GM19372 (cell line): Measurements from ENCODE around the gene RPN2.

Source experiments
- ATAC-seq: cut with Tn5 transposase; IDR thresholded peaks from one replicate; pipeline ENCODE4 v1.9.1; 2021; ENCODE audit warnings: mild to moderate bottlenecking, low read depth, moderate library complexity; ENCODE audit not compliant: unreplicated experiment

The RPN2 gene

DNA sequence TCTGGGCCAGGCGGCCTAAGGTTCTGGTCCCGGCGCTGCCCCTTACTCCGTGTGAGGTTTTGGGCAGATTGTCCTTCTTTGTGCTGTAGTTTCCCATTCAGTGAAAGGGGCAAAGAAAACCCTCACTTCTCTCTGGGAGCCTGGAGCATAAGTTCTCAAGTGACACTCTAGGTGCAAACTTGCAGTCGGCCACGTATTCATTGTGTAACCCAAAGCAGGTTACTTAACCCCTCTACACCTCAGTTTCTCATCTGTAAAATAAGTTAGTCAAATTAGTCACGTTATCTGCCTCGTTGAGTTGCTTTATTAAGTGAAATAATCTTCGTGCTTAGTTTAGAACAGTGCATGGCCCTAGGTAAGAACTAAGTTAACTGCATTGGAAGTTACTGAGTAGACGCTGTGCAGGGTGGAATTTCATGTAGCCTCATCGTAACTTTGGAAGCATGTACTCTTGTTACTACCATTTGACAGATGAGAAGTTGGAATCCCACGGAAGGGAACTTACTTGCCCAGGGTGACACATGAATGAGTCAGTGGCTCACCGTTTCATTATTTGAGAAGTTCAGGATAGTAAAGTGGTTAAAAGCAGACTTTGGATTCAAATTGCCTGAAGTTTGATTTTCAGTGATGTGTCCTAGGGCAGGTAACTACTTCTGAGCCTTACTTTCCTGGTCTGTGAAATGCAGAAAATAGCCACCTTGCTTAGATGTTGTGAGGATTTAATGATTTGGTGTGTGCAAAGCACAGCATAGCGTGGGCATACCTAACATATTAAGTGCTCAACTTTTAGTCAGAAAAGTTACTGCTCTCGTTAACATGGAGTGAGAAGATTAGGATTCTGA lies 774 bp downstream of the RPN2 start:
- ATAC-seq: no peak

DNA sequence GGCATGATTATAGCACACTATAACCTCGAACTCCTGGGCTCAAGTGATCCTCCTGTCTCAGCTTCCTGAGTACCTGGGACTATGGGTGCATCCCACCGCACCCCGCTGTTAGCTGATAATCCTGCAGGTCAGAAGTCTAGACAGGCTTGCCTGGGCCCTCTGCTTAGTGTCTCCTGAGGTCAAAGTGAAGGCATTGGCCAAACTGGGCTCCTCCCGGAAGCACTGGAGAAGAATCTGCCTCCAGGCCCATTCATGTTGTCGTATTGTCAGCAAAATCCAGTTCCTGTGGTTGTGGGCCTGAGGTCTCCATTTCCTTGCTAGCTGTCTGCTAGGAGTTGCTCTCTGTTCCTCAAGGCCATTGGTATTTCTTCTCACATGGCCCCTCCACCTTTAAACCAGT lies 6.6 kb downstream of the RPN2 start:
- ATAC-seq: no peak

DNA sequence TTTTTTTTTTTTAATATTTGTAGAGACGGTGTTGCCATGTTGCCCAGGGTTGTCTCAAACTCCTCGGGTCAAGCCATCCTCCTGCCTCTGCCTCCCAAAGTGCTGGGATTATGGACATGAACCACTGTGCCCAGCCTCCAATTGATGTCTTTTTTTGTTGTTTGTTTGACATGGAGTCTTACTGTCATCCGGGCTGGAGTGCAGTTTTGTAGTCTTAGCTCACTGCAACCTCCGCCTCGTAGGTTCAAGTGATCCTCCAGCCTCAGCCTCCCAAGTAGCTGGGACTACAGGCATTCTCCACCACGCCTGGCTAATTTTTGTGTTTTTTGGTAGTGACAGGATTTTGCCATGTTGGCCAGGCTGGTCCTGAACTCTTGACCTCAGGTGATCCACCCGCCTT lies 9.7 kb downstream of the RPN2 start:
- ATAC-seq: no peak

GRCh38 chr20:37189416-37190016 lies 10.4 kb downstream of the RPN2 start:
- ATAC-seq: no peak

- ATAC-seq: no peak
These were observed 11.4 kb downstream of the RPN2 start for GRCh38 chr20:37190354-37191112.

- no peak for ATAC-seq
These were observed 13.2 kb downstream of the RPN2 start for GRCh38 chr20:37192137-37192854.

GRCh38 chr20:37193226-37193625 lies 14.1 kb downstream of the RPN2 start:
- ATAC-seq: no peak

DNA sequence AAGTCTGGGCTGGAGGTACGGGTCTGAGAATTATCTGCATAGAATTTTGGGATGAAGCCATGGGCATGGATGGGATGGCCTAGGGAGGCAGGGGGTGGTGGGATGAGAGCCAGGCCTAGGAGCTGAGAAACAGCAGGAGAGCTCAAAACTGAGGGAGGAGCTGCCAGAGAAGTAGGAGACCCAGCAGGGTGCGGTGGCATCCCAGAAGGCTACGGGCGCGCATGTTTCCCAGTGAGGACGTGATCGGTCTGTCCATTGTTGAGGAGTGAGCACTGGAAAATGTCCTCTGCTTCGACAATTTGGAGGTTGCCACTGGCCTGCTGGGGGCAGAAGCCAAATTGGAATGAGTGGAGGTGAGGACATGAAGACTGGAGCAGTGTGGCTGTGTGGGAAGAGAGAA lies 14.7 kb downstream of the RPN2 start:
- no peak for ATAC-seq

GRCh38 chr20:37194621-37195417 lies 15.7 kb downstream of the RPN2 start:
- ATAC-seq: no peak

DNA sequence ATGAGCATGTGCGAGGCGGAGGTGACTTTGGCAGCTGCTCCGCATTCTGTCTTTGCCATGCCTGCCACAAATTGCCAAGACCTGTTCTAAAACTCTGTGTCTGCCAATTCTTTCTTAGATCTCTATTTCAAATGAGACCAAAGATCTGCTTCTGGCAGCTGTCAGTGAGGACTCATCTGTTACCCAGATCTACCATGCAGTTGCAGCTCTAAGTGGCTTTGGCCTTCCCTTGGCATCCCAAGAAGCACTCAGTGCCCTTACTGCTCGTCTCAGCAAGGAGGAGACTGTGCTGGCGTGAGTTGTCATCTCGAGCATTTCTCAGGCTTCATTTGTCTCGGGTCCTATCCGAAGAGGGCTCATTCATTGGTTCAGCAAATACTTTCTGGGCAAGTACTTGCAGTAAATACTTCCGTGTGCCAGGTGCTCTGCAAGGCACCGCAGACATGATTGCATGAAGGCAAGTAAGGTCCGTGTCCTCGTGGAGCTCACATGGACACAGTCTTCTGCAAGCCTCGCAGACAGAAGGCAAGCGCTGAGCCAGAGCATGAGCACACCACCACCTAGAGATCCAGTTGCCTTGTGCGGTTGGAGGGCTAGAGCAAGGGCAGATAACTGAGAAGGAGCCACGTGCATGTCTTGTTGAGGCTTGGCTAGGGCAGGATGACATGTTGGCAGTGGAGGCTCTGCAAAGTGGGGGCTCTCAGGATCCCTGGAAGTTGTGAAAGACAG lies 20.0 kb downstream of the RPN2 start:
- no peak for ATAC-seq

GRCh38 chr20:37200376-37200775 lies 21.2 kb downstream of the RPN2 start:
- ATAC-seq: no peak

DNA sequence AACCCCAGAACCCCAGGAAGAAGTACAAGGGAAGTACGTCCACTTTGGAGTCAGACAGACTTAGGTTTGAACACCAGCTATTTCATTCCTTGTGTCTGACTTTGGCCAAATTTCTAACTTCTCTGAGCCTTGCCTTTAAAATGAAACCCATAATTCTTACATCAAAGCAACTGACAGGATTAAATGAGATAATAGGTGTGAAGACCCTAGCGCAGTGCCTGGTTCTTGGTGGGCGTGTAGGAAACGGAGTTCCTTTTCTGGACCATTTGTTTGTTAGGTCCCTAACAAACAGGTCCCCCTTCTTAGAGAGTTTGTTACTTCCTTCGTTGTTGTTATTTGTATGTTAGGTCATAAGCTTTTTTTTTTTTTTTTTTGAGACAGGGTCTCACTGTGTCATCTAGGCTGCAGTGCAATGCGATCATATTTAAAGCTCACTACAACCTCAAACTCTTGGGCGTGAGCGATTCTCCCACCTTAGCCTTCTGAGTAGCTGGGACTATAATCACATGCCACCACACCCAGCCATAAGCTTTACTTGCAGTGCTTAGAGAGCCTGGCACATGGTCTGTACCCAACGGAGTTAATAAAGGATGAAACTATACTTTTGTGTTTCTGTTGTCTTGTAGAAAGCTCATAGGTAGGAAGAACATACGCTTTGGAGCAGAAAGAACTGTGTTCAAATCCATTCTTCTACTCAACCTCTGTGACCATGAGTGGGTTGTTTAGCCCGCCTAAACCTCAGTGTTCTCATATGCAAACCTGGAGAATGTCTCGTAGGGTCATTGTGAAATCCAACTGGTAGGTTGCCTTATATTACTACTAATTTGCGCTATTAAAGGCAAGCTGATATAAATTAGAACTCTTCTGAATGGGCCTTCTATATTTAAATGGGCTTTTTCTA lies 22.0 kb downstream of the RPN2 start:
- no peak for ATAC-seq

DNA sequence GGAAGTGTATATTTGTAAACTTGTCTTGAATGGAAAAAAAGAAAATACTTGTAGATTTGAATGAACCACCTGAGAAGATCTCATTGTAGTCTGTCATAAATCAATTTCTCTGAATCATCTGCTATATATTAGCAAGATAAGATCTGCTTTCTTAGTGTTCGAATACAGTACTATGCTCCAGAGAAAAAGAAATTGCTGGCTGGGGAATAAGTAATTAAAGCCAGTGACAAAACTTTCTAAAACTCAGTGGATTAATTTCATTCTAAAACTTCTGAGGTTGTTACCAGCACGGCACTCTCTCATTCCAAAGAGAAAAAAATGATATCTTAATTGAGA lies 22.7 kb downstream of the RPN2 start:
- ATAC-seq: no peak

GRCh38 chr20:37202267-37202943 lies 23.3 kb downstream of the RPN2 start:
- ATAC-seq: no peak

DNA sequence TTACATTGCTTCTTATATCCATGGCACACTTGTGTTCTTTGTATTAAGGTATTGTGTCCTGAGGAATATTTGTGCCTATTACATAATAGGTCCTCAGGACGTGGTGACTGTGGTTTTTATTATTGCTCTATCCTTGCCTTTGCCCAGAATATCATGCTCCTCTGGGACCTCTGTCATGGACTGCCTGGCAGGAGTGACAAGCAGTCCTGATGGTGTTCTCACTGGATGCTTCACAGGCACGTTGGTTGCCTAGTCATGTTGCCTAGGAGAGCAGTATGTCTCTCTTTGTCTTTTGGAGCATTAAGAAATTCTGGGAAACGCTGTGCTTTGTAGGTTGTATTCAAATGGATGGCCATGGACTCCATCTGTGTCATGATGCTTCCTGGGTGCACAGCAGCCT lies 24.9 kb downstream of the RPN2 start:
- ATAC-seq: no peak

DNA sequence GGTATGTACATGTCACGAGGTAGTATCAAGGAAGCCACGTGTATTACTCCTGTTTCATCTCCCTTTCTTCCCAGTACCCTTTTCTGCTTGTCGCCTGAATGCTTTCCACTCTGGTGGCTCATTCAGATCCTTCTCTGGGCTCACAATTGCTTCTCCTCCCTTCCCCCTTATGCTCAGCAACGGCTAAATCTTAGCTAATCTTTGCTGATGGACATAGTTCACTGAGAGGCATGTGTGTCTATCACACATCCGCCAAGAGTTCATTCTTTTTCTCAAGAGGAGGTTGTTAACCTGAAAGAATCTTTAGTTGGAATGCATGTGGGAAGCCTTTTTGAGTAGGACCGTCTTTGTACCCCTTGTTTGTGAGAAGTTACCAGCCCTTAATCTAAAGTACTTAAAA lies 26.0 kb downstream of the RPN2 start:
- ATAC-seq: no peak

- ATAC-seq: no peak
These were observed 26.7 kb downstream of the RPN2 start for GRCh38 chr20:37205794-37206193.

DNA sequence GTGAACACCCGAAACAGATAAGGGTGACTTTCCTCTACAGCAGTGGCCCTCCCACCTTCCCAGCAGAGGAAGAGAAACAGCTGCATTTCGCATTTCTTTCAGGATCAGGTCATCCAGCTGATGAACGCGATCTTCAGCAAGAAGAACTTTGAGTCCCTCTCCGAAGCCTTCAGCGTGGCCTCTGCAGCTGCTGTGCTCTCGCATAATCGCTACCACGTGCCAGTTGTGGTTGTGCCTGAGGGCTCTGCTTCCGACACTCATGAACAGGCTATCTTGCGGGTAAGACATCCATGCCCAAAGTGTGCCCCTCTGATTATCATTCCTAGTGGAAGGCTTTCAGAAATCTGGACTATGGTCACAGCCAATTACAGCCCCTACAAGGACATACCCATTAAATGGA lies 28.0 kb downstream of the RPN2 start:
- no peak for ATAC-seq
